Gastrocnemius medialis (tissue), 4 donors: Measurements from ENCODE around the gene ZBTB20. TPM values are rescaled to one million over a fixed set of nuclear protein-coding genes. Genes with fewer than 3 reads are reported as not detected.
"Not testable (repeated sequence)": the region's sequence is repeated elsewhere in the genome, so short reads cannot be mapped to it uniquely, and the experiment has no call there.

Experiments used
- ATAC-seq, 2 donors: fragments of 150-250 bp; one replicate each; pipeline ENCODE4 v1.9.1; 2016
- DNase-seq, 2 donors: peaks; one replicate each; pipeline ENCODE4 v3.0.0-alpha.2; 2019
- H3K27ac ChIP-seq, 4 donors: fragments of 200-600 bp; sonication (generic); 1 replicate in 1 of 4; 2 replicates in 3 of 4; pipeline ENCODE4 v1.5.1; 2016 to 2018; ENCODE audit warnings: mild to moderate bottlenecking in 2 of 4, moderate library complexity in 1 of 4
- H3K27me3 ChIP-seq, 3 donors: fragments of 200-600 bp; sonication (generic) in 2 of 3; 1 replicate in 1 of 3; 2 replicates in 2 of 3; pipeline versions ENCODE4 v1.5.1 to v1.6.0; 2016 to 2019; ENCODE audit warnings: mild to moderate bottlenecking in 1 of 3, moderate library complexity in 1 of 3
- H3K36me3 ChIP-seq, 2 donors: fragments of 200-600 bp; sonication (generic) in 1 of 2; one replicate each; pipeline ENCODE4 v1.5.1; 2017 to 2018
- H3K4me1 ChIP-seq, 2 donors: fragments of 200-600 bp; sonication (generic) in 1 of 2; one replicate each; pipeline ENCODE4 v1.5.1; 2016 to 2017; ENCODE audit warnings: mild to moderate bottlenecking in 2 of 2
- H3K4me3 ChIP-seq, 4 donors: fragments of 200-600 bp; sonication (generic) in 3 of 4; 1 replicate in 1 of 4; 2 replicates in 3 of 4; pipeline ENCODE4 v1.5.1; 2016 to 2019; ENCODE audit warnings: mild to moderate bottlenecking in 2 of 4
- H3K9me3 ChIP-seq, 3 donors: fragments of 200-600 bp; sonication (generic) in 2 of 3; 1 replicate in 1 of 3; 2 replicates in 2 of 3; pipeline ENCODE4 v1.5.1; 2016 to 2019
- CTCF ChIP-seq, 5 experiments: fragments of 450-650 bp in 3 of 5; fragments of 200-600 bp in 2 of 5; sonication (generic) in 2 of 5; IDR thresholded peaks in 4 of 5; conservative IDR thresholded peaks in 1 of 5; 1 replicate in 4 of 5; 2 replicates in 1 of 5; pipeline ENCODE4 v1.5.1; 2016 to 2019; ENCODE audit warnings: antibody characterized with exemption in 5 of 5, mild to moderate bottlenecking in 3 of 5, moderate library complexity in 3 of 5
- POLR2A ChIP-seq, 2 donors: fragments of 450-650 bp; IDR thresholded peaks; one replicate each; pipeline ENCODE4 v1.6.1; 2017; ENCODE audit warnings: antibody characterized with exemption in 2 of 2, mild to moderate bottlenecking in 2 of 2, moderate library complexity in 2 of 2
- in situ Hi-C, 4 donors: fragments of 200-750 bp; cut with MboI; loops; one replicate each; pipeline versions ENCODE4 v1.15.0 to v1.8.0; 2017; ENCODE audit warnings: low sequenced_read_pairs in 4 of 4
- intact Hi-C: fragments of 100-400 bp; cut with DNase I; formaldehyde crosslinking; loops from one replicate; pipeline ENCODE4 v1.15.1; 2023; ENCODE audit warnings: low total_unique reads
- total RNA-seq, 4 donors: library from RNA; depleted of rRNA; stranded (reverse); fragments of >200 nt; gene quantifications; one replicate each; pipeline versions ENCODE4 v1.1.0 to v1.2.3, GENCODE V29; 2016

Gene ZBTB20
- total RNA-seq, 4 donors from 2014 or later = 47.6 to 86.5 (median 69.0) TPM

- TF ChIP-seq CTCF (IDR thresholded peaks at IDR 0.05 in 4 of 5, conservative IDR thresholded peaks at IDR 0.05 in 1 of 5) (no peak), POLR2A (IDR thresholded peaks at IDR 0.05) (no peak)
- Histone ChIP-seq H3K4me1 (peaks cover 0 to 7% of the 10 kb centered on the region in 2 donors), H3K27me3 (no peaks in the 10 kb centered on the region), H3K36me3 (no peaks in the 10 kb centered on the region), H3K9me3 (no peaks in the 10 kb centered on the region), H3K4me3 (no peak overlapping the region), H3K27ac (no peak overlapping the region)
- in situ Hi-C loops = no loop called here
- ATAC-seq (no peak), DNase-seq (no peak)
- intact Hi-C loops = no loop called here
Observed at GRCh38 chr3:115120597-115120996, 26.5 kb downstream of the ZBTB20 start.

GRCh38 chr3:115113367-115113766 is 33.7 kb downstream of the ZBTB20 start:
- in situ Hi-C loops = no loop called here
- intact Hi-C loops = no loop called here
- peak in 1 of 2 donors; percentile 40 for ATAC-seq

GRCh38 chr3:115111632-115112031 is 35.5 kb downstream of the ZBTB20 start:
- H3K27ac ChIP-seq = peak overlapping the region; percentile 52 to 83 (median 76)
- no peak overlapping the region for H3K4me3 ChIP-seq
- no peaks in the 10 kb centered on the region for H3K36me3 ChIP-seq
- DNase-seq (no peak), ATAC-seq (peak; percentile 74 to 81)
- intact Hi-C loops = no loop called here
- in situ Hi-C loops = no loop called here
- TF ChIP-seq CTCF (IDR thresholded peaks at IDR 0.05 in 4 of 5, conservative IDR thresholded peaks at IDR 0.05 in 1 of 5) (no peak), POLR2A (IDR thresholded peaks at IDR 0.05) (no peak)
- peaks cover 12 to 30% of the 10 kb centered on the region in 2 donors for H3K4me1 ChIP-seq
- H3K27me3 ChIP-seq = no peaks in the 10 kb centered on the region
- no peaks in the 10 kb centered on the region for H3K9me3 ChIP-seq

More at GRCh38 chr3:115113367-115113766, 33.7 kb downstream of the ZBTB20 start:
- no peaks in the 10 kb centered on the region for H3K36me3 ChIP-seq
- peaks cover 12 to 30% of the 10 kb centered on the region in 2 donors for H3K4me1 ChIP-seq
- no peaks in the 10 kb centered on the region for H3K27me3 ChIP-seq
- peak in 1 of 2 donors; percentile 23 for DNase-seq
- H3K27ac ChIP-seq = peak overlapping the region in 2 of 4 donors; percentile 24 to 82
- TF ChIP-seq POLR2A (IDR thresholded peaks at IDR 0.05) (no peak), CTCF (IDR thresholded peaks at IDR 0.05 in 4 of 5, conservative IDR thresholded peaks at IDR 0.05 in 1 of 5) (no peak)
- H3K9me3 ChIP-seq = no peaks in the 10 kb centered on the region
- no peak overlapping the region for H3K4me3 ChIP-seq

- Histone ChIP-seq H3K27me3 (no peaks in the 10 kb centered on the region), H3K27ac (peak overlapping the region; percentile 52 to 83 (median 76)), H3K9me3 (no peaks in the 10 kb centered on the region), H3K4me1 (peaks cover 12 to 30% of the 10 kb centered on the region in 2 donors), H3K4me3 (no peak overlapping the region), H3K36me3 (no peaks in the 10 kb centered on the region)
- in situ Hi-C loops (no loop called here), intact Hi-C loops (no loop called here)
- TF ChIP-seq POLR2A (IDR thresholded peaks at IDR 0.05) (no peak), CTCF (IDR thresholded peaks at IDR 0.05 in 4 of 5, conservative IDR thresholded peaks at IDR 0.05 in 1 of 5) (no peak)
- DNase-seq (no peak), ATAC-seq (no peak)
Observed at GRCh38 chr3:115110830-115111229, 36.3 kb downstream of the ZBTB20 start.

GRCh38 chr3:115110066-115110465 is 37.0 kb downstream of the ZBTB20 start:
- Histone ChIP-seq H3K4me3 (peak overlapping the region; percentile 16 to 41 (median 28)), H3K4me1 (peaks cover 12 to 30% of the 10 kb centered on the region in 2 donors), H3K27ac (peak overlapping the region; percentile 52 to 83 (median 76))
- intact Hi-C loops, in situ Hi-C loops, H3K9me3 ChIP-seq, DNase-seq, H3K36me3 ChIP-seq, H3K27me3 ChIP-seq: not testable (repeated sequence)
- ATAC-seq = peak; percentile 17 to 22
